ENCODE measurements around the gene SCARB2. TPM values are rescaled to one million over a fixed set of nuclear protein-coding genes. Genes with fewer than 3 reads are reported as not detected.

Gene SCARB2
- total and polyA plus RNA-seq, 2 experiments from 2014 or later, result 17.7 to 41.0 TPM

- Histone ChIP-seq H3K27me3 (ENCODE audit: insufficient read depth) (no peaks in the 10 kb centered on the region), H3K4me1 (ENCODE audit: insufficient read depth) (no peaks in the 10 kb centered on the region), H3K4me3 (no peak overlapping the region), H3K9me2 (ENCODE audit: insufficient read depth) (no peaks in the 10 kb centered on the region), H2AFZ (no peak overlapping the region), H3K27ac (ENCODE audit: low read depth) (no peak overlapping the region), H4K20me1 (replicated peaks; ENCODE audit: insufficient read depth) (peaks cover 3% of the 10 kb centered on the region; the same call in 1 of the 2 replicates), H3K4me2 (no peak overlapping the region), H3K36me3 (ENCODE audit: insufficient read depth) (peaks cover 7% of the 10 kb centered on the region; the same call in 1 of the 2 replicates), H3K79me2 (replicated peaks; ENCODE audit: insufficient read depth) (no peaks in the 10 kb centered on the region), H3F3A (replicated peaks; ENCODE audit: low read depth) (no peaks in the 10 kb centered on the region)
- H3K36me3 Mint-ChIP-seq (ENCODE audit: low read depth), result peaks cover 29% of the 10 kb centered on the region
- no peak overlapping the region for H3K27ac Mint-ChIP-seq
- H3K4me3 Mint-ChIP-seq, result no peak overlapping the region
- no peak for DNase-seq (ENCODE audit: low spot score)
- peaks cover 12% of the 10 kb centered on the region for H3K9me3 Mint-ChIP-seq
- no peaks in the 10 kb centered on the region; the same call in 2 of the 3 replicates for H3K4me1 Mint-ChIP-seq
- ATAC-seq, result no peak
- no peak for TF ChIP-seq NANOG (IDR thresholded peaks at IDR 0.05; ENCODE audit: borderline replicate concordance)
- peak; percentile 10 for TF ChIP-seq REST (IDR thresholded peaks at IDR 0.05; ENCODE audit: unreplicated experiment)
- H3K27me3 Mint-ChIP-seq (ENCODE audit: insufficient read depth, low read depth, poor library complexity), result peaks cover 3% of the 10 kb centered on the region
These were observed 25.1 kb downstream of the SCARB2 start for GRCh38 chr4:76188557-76188956.

DNA sequence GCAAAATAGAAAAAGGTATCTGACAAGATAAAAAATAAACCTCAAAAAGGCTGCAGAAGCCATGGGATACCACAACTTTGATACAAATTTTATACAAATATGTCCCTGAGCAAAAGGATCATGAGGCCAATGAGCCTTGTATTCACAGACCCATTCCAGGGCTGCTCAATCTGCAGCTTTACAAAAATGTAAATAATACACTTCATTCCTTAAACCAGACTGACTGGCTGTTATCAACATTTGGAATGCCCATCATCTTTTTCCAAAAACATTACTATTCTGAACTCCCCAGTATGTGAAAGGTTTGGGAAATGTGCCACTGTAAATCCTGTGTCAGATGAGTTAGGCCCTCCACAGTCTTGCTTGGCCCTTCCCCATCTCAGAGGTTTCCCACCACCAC, 25.5 kb downstream of the SCARB2 start:
- Mint-ChIP-seq H3K9me3 (peaks cover 12% of the 10 kb centered on the region), H3K4me3 (no peak overlapping the region), H3K36me3 (ENCODE audit: low read depth) (peaks cover 25% of the 10 kb centered on the region), H3K27ac (no peak overlapping the region), H3K4me1 (no peaks in the 10 kb centered on the region), H3K27me3 (ENCODE audit: insufficient read depth, low read depth, poor library complexity) (peaks cover 3% of the 10 kb centered on the region)
- H2AFZ ChIP-seq, result no peak overlapping the region
- H3K4me1 ChIP-seq (ENCODE audit: insufficient read depth), result no peaks in the 10 kb centered on the region
- H4K20me1 ChIP-seq (replicated peaks; ENCODE audit: insufficient read depth), result peaks cover 3% of the 10 kb centered on the region; the same call in 1 of the 2 replicates
- H3K36me3 ChIP-seq (ENCODE audit: insufficient read depth), result peaks cover 7% of the 10 kb centered on the region; the same call in 1 of the 2 replicates
- no peak for ATAC-seq
- DNase-seq (ENCODE audit: low spot score), result no peak
- H3K79me2 ChIP-seq (replicated peaks; ENCODE audit: insufficient read depth), result no peaks in the 10 kb centered on the region
- no peaks in the 10 kb centered on the region for H3F3A ChIP-seq (replicated peaks; ENCODE audit: low read depth)
- H3K27me3 ChIP-seq (ENCODE audit: insufficient read depth), result no peaks in the 10 kb centered on the region
- no peaks in the 10 kb centered on the region for H3K9me2 ChIP-seq (ENCODE audit: insufficient read depth)
- H3K4me3 ChIP-seq, result no peak overlapping the region
- H3K4me2 ChIP-seq, result no peak overlapping the region
- no peak overlapping the region for H3K27ac ChIP-seq (ENCODE audit: low read depth)
- TF ChIP-seq CREB1 (CRISPR knock-in tag; IDR thresholded peaks at IDR 0.05; ENCODE audit: low read depth) (no peak), ZNF331 (CRISPR knock-in tag; IDR thresholded peaks at IDR 0.05; ENCODE audit: low read depth) (no peak), ZNF462 (CRISPR knock-in tag; IDR thresholded peaks at IDR 0.05) (no peak), STAT1 (IDR thresholded peaks at IDR 0.05; ENCODE audit: unreplicated experiment) (no peak), EZH2 (IDR thresholded peaks at IDR 0.05; ENCODE audit: low read depth, unreplicated experiment) (no peak), EZH2phosphoT487 (IDR thresholded peaks at IDR 0.05; ENCODE audit: unreplicated experiment) (no peak), POLR2AphosphoS5 (IDR thresholded peaks at IDR 0.05; ENCODE audit: low read depth) (no peak), NANOG (IDR thresholded peaks at IDR 0.05; ENCODE audit: borderline replicate concordance) (no peak), ZNF114 (CRISPR knock-in tag; IDR thresholded peaks at IDR 0.05) (no peak), JUNB (IDR thresholded peaks at IDR 0.05; ENCODE audit: unreplicated experiment) (no peak)
- TF ChIP-seq, protein P1, sequence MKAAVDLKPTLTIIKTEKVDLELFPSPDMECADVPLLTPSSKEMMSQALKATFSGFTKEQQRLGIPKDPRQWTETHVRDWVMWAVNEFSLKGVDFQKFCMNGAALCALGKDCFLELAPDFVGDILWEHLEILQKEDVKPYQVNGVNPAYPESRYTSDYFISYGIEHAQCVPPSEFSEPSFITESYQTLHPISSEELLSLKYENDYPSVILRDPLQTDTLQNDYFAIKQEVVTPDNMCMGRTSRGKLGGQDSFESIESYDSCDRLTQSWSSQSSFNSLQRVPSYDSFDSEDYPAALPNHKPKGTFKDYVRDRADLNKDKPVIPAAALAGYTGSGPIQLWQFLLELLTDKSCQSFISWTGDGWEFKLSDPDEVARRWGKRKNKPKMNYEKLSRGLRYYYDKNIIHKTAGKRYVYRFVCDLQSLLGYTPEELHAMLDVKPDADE (IDR thresholded peaks at IDR 0.05), result no peak
